ENCODE data around the gene PNCK. TPM values are rescaled to one million over a fixed set of nuclear protein-coding genes. Genes with fewer than 3 reads are reported as not detected.
A peak's percentile ranks its signal among the peaks of the same experiment; 100 is the strongest.

Gene PNCK
- total RNA-seq, 1 experiment from 2014 or later: 26.8 TPM

DNA sequence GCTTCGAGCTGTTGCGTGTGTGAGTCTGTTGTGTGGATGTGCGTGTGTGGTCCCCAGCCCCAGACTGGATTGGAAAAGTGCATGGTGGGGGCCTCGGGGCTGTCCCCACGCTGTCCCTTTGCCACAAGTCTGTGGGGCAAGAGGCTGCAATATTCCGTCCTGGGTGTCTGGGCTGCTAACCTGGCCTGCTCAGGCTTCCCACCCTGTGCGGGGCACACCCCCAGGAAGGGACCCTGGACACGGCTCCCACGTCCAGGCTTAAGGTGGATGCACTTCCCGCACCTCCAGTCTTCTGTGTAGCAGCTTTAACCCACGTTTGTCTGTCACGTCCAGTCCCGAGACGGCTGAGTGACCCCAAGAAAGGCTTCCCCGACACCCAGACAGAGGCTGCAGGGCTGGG, 22.5 kb upstream of the PNCK start:
- Mint-ChIP-seq H3K27ac (peak overlapping the region in 1 of 3 experiments; percentile 92; a peak in 2 of 7 replicates), H3K27me3 (ENCODE audit: low read depth) (peaks cover 1% of the 10 kb centered on the region), H3K36me3 (ENCODE audit: insufficient read depth in 1 of 3, low read depth in 3 of 3) (peaks cover 27 to 58% (median 50%) of the 10 kb centered on the region in 3 experiments), H3K4me3 (no peak overlapping the region), H3K9me3 (peaks cover 48 to 74% of the 10 kb centered on the region in 2 experiments), H3K4me1 (peaks cover 0 to 5% of the 10 kb centered on the region in 2 experiments; a peak in 2 of 4 replicates)
- H3K9ac ChIP-seq (ENCODE audit: extremely low read depth, insufficient read length, low read length): no peak overlapping the region
- H2BK5ac ChIP-seq (ENCODE audit: insufficient read length, low read length): no peak overlapping the region
- H4K8ac ChIP-seq (replicated peaks; ENCODE audit: insufficient read length, low read depth, low read length): no peak overlapping the region
- no peak overlapping the region for H4K5ac ChIP-seq (ENCODE audit: insufficient read length, low read depth, low read length)
- no peak overlapping the region for H2BK120ac ChIP-seq (ENCODE audit: low read depth, low read length, poor library complexity, severe bottlenecking)
- H3T11ph ChIP-seq (ENCODE audit: low read length): no peak overlapping the region
- no peak overlapping the region for H3K14ac ChIP-seq (ENCODE audit: insufficient read depth, low read length)
- no peaks in the 10 kb centered on the region for H3K79me2 ChIP-seq (ENCODE audit: insufficient read depth, low read length)
- H3K4ac ChIP-seq (ENCODE audit: low read depth, low read length): no peak overlapping the region
- no peak overlapping the region for H2BK12ac ChIP-seq (ENCODE audit: insufficient read length, low read depth, low read length)
- no peak overlapping the region for H3K18ac ChIP-seq (ENCODE audit: insufficient read length, low read depth, low read length)
- H3K23ac ChIP-seq (ENCODE audit: insufficient read length, low read depth, low read length): no peak overlapping the region
- DNase-seq: no peak
- no peaks in the 10 kb centered on the region for H3K79me1 ChIP-seq (ENCODE audit: insufficient read depth, low read depth, low read length, poor library complexity, severe bottlenecking)
- H3K23me2 ChIP-seq (ENCODE audit: insufficient read length, low read depth, low read length, poor library complexity, severe bottlenecking): no peaks in the 10 kb centered on the region
- no peak overlapping the region for H2AK5ac ChIP-seq (ENCODE audit: insufficient read length, low read length)
- TF ChIP-seq, protein P1, sequence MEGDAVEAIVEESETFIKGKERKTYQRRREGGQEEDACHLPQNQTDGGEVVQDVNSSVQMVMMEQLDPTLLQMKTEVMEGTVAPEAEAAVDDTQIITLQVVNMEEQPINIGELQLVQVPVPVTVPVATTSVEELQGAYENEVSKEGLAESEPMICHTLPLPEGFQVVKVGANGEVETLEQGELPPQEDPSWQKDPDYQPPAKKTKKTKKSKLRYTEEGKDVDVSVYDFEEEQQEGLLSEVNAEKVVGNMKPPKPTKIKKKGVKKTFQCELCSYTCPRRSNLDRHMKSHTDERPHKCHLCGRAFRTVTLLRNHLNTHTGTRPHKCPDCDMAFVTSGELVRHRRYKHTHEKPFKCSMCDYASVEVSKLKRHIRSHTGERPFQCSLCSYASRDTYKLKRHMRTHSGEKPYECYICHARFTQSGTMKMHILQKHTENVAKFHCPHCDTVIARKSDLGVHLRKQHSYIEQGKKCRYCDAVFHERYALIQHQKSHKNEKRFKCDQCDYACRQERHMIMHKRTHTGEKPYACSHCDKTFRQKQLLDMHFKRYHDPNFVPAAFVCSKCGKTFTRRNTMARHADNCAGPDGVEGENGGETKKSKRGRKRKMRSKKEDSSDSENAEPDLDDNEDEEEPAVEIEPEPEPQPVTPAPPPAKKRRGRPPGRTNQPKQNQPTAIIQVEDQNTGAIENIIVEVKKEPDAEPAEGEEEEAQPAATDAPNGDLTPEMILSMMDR (conservative IDR thresholded peaks at IDR 0.05): no peak
- H3K4me1 ChIP-seq (ENCODE audit: insufficient read depth, low read length): no peaks in the 10 kb centered on the region
- no peak overlapping the region for H3K4me2 ChIP-seq (ENCODE audit: insufficient read depth, insufficient read length, low read length)
- no peak overlapping the region for H3K56ac ChIP-seq (ENCODE audit: insufficient read length, low read depth, low read length)
- no CpG with 5 or more reads among the region's 15 CpGs for WGBS (ENCODE audit: extremely low coverage, insufficient read length, low lambda C conversion rate)
- no peak overlapping the region for H2AFZ ChIP-seq (ENCODE audit: low read length)
- no peaks in the 10 kb centered on the region for H4K20me1 ChIP-seq (ENCODE audit: control insufficient read depth, insufficient read depth, insufficient read length)
- H3K27ac ChIP-seq (ENCODE audit: insufficient read length, low read depth, low read length): no peak overlapping the region
- no peak overlapping the region for H4K91ac ChIP-seq (ENCODE audit: insufficient read length, low read depth, low read length)
- H2BK20ac ChIP-seq (ENCODE audit: low read depth, low read length, poor library complexity, severe bottlenecking): no peak overlapping the region
- H2BK15ac ChIP-seq (ENCODE audit: low read depth, low read length): no peak overlapping the region
- H3K9me3 ChIP-seq (ENCODE audit: control insufficient read depth, low read depth, low read length): no peaks in the 10 kb centered on the region
- H3K27me3 ChIP-seq (ENCODE audit: insufficient read depth, low read length): no peaks in the 10 kb centered on the region
